ENCODE results near the gene VDR.

DNA sequence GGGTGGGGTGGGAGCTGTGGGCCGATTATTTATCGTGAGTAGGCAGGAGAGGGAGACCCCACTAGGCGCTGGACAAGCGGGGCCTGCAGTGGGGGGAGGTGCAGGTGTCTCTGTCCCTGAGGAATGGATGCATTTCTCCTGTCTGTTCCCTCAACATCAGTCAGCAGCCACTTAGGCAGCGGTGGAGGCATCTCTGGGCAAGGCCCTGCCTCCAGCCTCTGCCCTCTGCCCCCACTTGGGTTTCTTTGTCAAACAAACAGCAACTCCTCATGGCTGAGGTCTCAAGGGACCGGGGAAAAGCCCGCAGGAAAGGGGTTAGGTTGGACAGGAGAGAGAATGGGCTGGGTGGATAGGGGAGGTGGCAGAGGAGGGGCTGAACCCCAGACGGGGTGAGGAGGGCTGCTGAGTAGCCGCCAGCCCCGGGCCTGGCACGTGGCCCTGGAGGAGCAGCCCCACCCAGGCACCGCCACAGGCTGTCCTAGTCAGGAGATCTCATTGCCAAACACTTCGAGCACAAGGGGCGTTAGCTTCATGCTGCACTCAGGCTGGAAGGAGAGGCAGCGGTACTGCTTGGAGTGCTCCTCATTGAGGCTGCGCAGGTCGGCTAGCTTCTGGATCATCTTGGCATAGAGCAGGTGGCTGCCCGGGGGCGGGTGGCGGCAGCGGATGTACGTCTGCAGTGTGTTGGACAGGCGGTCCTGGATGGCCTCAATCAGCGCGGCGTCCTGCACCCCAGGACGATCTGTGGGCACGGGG, 60.4 kb downstream of the VDR start:
- TF ChIP-seq POLR2AphosphoS5 (IDR thresholded peaks at IDR 0.05; ENCODE audit: low read depth, low read length) (no peak), SIN3A (IDR thresholded peaks at IDR 0.05; ENCODE audit: borderline replicate concordance, insufficient read depth, low read length) (no peak)
